Smooth muscle cell (in vitro differentiated cells): ENCODE data around the gene TGM1. TPM values are rescaled to one million over a fixed set of nuclear protein-coding genes. Genes with fewer than 3 reads are reported as not detected.

ENCODE experiments used
- DNase-seq: peaks from one replicate; lab custom pipeline; 2025; ENCODE audit not compliant: unreplicated experiment; lab: John Stamatoyannopoulos, UW
- H2AFZ ChIP-seq: fragments of 200-600 bp; sonication (generic); 2 replicates; pipeline ENCODE4 v1.6.0; 2016; ENCODE audit warnings: antibody characterized with exemption, low read depth, mild to moderate bottlenecking
- H3F3A ChIP-seq: fragments of 200-600 bp; sonication (generic); 2 replicates; pipeline ENCODE4 v1.6.0; 2017; ENCODE audit warnings: antibody characterized with exemption, low read depth
- H3K27ac ChIP-seq: fragments of 200-600 bp; sonication (generic); 2 replicates; pipeline ENCODE4 v1.5.1; 2016; ENCODE audit warnings: low read depth, mild to moderate bottlenecking
- H3K27me3 ChIP-seq: fragments of 200-600 bp; sonication (generic); 2 replicates; pipeline ENCODE4 v1.6.1; 2016; ENCODE audit warnings: low read depth, mild to moderate bottlenecking
- H3K36me3 ChIP-seq: fragments of 200-600 bp; sonication (generic); 2 replicates; pipeline ENCODE4 v1.5.1; 2016; ENCODE audit warnings: low read depth
- H3K4me1 ChIP-seq: fragments of 200-600 bp; sonication (generic); 2 replicates; pipeline ENCODE4 v1.5.1; 2016; ENCODE audit warnings: low read depth
- H3K4me2 ChIP-seq: fragments of 200-600 bp; sonication (generic); 2 replicates; pipeline ENCODE4 v1.6.0; 2016; ENCODE audit warnings: mild to moderate bottlenecking
- H3K4me3 ChIP-seq: fragments of 200-600 bp; sonication (generic); 2 replicates; pipeline ENCODE4 v1.5.1; 2016; ENCODE audit warnings: mild to moderate bottlenecking
- H3K79me2 ChIP-seq: fragments of 200-600 bp; sonication (generic); 2 replicates; pipeline ENCODE4 v1.6.0; 2016; ENCODE audit warnings: low read depth, mild to moderate bottlenecking
- H3K9ac ChIP-seq: fragments of 200-600 bp; sonication (generic); 2 replicates; pipeline ENCODE4 v1.6.0; 2016; ENCODE audit warnings: low read depth
- H3K9me3 ChIP-seq: fragments of 200-600 bp; sonication (generic); replicated peaks from 2 replicates; pipeline ENCODE4 v1.5.1; 2016; ENCODE audit warnings: low read depth
- H4K20me1 ChIP-seq: fragments of 200-600 bp; sonication (generic); 2 replicates; pipeline ENCODE4 v1.6.0; 2016; ENCODE audit warnings: low read depth
- WGBS: methylation state at CpG from one replicate; pipeline ENCODE4 v1.1.7; 2016; ENCODE audit warnings: low lambda C conversion rate; 5-methylcytosine and 5-hydroxymethylcytosine counted together
- polyA plus RNA-seq: library from polyadenylated mRNA; unstranded; fragments of >200 nt; fragmentation: Nextera tagmentation; extraction: Ambion mirVana; gene quantifications from 2 replicates; pipeline ENCODE4 v1.2.1, GENCODE V29; 2016
- total RNA-seq: library from RNA; depleted of rRNA; stranded (reverse); fragments of >200 nt; gene quantifications from 2 replicates; pipeline ENCODE4 v1.2.3, GENCODE V29; 2014
- TF ChIP-seq, protein P1 (sequence below): fragments of 200-600 bp; sonication (generic); IDR thresholded peaks from 2 replicates; pipeline ENCODE4 v1.5.1; 2017; ENCODE audit warnings: borderline replicate concordance, mild to moderate bottlenecking, antibody characterized with exemption; ENCODE audit not compliant: insufficient read depth, poor library complexity, severe bottlenecking

Gene TGM1
- total and polyA plus RNA-seq, 2 experiments from 2014 or later: 1.6 to 13.6 TPM

DNA sequence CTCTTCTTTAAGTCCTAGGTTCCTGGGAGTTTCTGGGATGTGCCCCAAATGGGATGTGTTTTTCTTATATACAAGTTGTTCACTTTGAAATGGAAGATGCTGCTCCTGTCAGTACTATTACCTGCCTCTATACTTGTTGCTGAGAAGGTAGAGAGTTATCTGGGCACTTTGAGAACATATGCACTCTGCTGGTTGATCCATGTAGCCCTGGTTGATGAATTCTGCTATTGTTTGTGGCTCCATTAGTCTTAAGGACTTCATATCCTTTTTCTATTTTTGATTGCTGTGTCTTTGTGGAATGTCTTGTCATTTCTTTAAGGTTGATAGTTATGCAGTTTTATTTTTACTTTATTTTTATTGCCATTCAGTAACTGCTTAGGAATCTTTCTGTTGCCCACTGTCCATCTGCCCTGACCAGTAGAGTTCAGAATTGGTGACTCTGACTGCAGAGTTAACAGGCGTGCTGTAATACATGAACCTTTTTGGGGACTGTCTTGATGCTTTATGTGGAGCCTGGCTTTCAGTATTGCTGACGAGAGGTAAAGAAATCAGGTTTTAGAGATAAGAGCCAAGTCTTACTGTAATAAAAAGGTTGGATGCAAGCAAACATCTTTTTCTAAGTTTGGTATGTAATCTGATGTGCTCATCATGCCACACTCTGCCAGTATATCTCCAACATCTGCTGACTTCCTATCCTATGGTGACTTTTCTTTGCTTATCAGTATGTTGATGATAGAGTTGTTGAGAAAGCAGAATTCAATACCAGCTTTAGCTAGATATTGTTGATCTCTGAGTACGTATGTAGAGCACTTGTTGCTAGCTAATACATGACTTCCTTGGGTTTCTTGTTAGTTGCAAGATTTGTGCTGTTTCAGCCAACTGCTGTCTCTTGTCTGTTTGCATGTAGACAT, 28.6 kb downstream of the TGM1 start:
- Histone ChIP-seq H3K4me2 (peak overlapping the region; percentile 93), H4K20me1 (peaks cover 4% of the 10 kb centered on the region), H3K36me3 (no peaks in the 10 kb centered on the region), H2AFZ (no peak overlapping the region), H3K79me2 (peaks cover 56% of the 10 kb centered on the region), H3K4me1 (peaks cover 17% of the 10 kb centered on the region), H3K9me3 (no peaks in the 10 kb centered on the region), H3K4me3 (peak overlapping the region; percentile 85), H3K27ac (peak overlapping the region; percentile 4), H3K9ac (no peak overlapping the region), H3F3A (peaks cover 28% of the 10 kb centered on the region), H3K27me3 (no peaks in the 10 kb centered on the region)
- DNase-seq: no peak
- TF ChIP-seq, protein P1, sequence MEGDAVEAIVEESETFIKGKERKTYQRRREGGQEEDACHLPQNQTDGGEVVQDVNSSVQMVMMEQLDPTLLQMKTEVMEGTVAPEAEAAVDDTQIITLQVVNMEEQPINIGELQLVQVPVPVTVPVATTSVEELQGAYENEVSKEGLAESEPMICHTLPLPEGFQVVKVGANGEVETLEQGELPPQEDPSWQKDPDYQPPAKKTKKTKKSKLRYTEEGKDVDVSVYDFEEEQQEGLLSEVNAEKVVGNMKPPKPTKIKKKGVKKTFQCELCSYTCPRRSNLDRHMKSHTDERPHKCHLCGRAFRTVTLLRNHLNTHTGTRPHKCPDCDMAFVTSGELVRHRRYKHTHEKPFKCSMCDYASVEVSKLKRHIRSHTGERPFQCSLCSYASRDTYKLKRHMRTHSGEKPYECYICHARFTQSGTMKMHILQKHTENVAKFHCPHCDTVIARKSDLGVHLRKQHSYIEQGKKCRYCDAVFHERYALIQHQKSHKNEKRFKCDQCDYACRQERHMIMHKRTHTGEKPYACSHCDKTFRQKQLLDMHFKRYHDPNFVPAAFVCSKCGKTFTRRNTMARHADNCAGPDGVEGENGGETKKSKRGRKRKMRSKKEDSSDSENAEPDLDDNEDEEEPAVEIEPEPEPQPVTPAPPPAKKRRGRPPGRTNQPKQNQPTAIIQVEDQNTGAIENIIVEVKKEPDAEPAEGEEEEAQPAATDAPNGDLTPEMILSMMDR: no peak
- 94% methylated on average over 3 of the region's 3 CpGs for WGBS

DNA sequence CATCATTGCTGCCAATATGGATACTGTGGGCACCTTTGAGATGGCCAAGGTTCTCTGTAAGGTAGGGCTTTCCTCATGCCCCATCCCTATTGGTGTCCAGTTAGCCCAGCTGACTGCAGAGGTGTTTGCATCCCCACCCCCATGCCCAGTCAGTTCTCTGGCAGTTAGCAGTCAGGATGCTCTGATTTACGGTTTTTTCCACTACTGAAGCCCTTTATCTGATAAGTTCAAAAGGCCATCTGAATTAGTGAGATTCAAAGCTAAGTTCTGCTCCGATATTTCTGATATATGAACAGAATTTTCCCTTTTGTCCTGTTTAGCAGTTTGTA, 29.5 kb downstream of the TGM1 start:
- H3K4me2 ChIP-seq: peak overlapping the region; percentile 93
- H3K27me3 ChIP-seq: no peaks in the 10 kb centered on the region
- no peak overlapping the region for H2AFZ ChIP-seq
- peak overlapping the region; percentile 85 for H3K4me3 ChIP-seq
- H4K20me1 ChIP-seq: peaks cover 4% of the 10 kb centered on the region
- peaks cover 23% of the 10 kb centered on the region for H3F3A ChIP-seq
- peaks cover 17% of the 10 kb centered on the region for H3K4me1 ChIP-seq
- DNase-seq: no peak
- H3K27ac ChIP-seq: no peak overlapping the region
- no peaks in the 10 kb centered on the region for H3K9me3 ChIP-seq
- H3K79me2 ChIP-seq: peaks cover 59% of the 10 kb centered on the region
- H3K9ac ChIP-seq: peak overlapping the region; percentile 89
- no peaks in the 10 kb centered on the region for H3K36me3 ChIP-seq
- WGBS: 60% methylated on average over 2 of the region's 2 CpGs
- TF ChIP-seq, protein P1: no peak

DNA sequence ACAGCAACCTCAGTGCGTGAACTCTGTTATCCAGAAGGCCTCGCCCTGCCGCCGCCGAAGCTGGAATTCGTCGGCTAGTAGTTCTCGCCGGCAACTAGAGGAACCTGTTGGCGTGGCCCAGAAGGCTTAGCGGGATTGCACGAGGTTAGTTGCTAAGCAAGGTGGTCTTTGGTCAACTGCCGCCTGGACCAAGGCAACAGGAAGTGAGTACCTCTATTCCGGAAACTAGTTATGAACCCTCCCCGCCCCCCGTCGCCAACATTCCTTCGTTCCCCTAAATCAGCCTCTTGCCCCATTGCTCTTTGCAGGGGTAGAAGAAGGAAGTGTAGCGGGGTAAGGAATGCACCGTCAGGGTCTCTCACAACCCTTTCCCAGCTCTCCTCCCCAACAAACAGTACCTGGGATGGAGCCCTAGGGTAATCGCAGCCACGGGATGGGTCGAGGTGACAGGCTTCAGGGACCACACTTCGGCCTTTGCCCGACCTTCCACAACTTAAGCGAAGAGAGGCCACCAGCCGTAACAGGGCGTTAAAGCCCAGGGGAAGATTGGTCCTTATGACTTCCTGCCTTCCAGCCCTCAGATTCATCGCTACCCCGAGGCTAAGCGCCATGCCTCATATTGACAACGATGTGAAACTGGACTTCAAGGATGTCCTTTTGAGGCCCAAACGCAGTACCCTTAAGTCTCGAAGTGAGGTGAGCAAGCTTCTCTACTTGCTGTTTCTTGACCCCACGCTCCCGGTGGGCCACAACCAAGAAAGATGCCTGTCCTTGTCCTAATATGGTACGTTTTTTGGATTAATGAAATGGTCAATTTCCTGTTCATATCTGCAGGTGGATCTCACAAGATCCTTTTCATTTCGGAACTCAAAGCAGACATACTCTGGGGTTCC, 30.1 kb downstream of the TGM1 start, which contains the start of gene GMPR2:
Gene GMPR2 (plus strand): TSS at position 285 of the 893 bp plus-strand sequence. CDS start 325 bp downstream, at position 610.
- H3F3A ChIP-seq: peaks cover 17% of the 10 kb centered on the region
- H3K4me3 ChIP-seq: peak within 1 kb of the TSS; percentile 85
- peak within 1 kb of the TSS; percentile 89 for H3K27ac ChIP-seq
- no peaks in the 10 kb centered on the region for H3K9me3 ChIP-seq
- H3K9ac ChIP-seq: peak within 1 kb of the TSS; percentile 91
- H3K4me2 ChIP-seq: peak within 1 kb of the TSS; percentile 93
- 10% methylated on average over 38 of the region's 38 CpGs for WGBS
- H3K4me1 ChIP-seq: peaks cover 17% of the 10 kb centered on the region
- peak within 1 kb of the TSS; percentile 90 for H2AFZ ChIP-seq
- DNase-seq: no peak
- H3K36me3 ChIP-seq: no peaks in the 10 kb centered on the region
- H3K27me3 ChIP-seq: no peaks in the 10 kb centered on the region
- TF ChIP-seq, protein P1: no peak
- peaks cover 8% of the 10 kb centered on the region for H4K20me1 ChIP-seq
- peaks cover 64% of the 10 kb centered on the region for H3K79me2 ChIP-seq
